PC-9 (cell line): ENCODE data around the gene IL17RA.

ENCODE experiments used
- EZH2 ChIP-seq: fragments of 200-600 bp; sonication (generic); IDR thresholded peaks from 2 replicates; pipeline ENCODE4 v1.8.0; 2017; ENCODE audit warnings: antibody characterized with exemption, low read depth
- TF ChIP-seq, protein P1 (sequence below): fragments of 200-600 bp; sonication (generic); conservative IDR thresholded peaks from 2 replicates; pipeline ENCODE4 v1.6.1; 2017; ENCODE audit warnings: mixed run types, antibody characterized with exemption, mild to moderate bottlenecking, moderate library complexity

DNA sequence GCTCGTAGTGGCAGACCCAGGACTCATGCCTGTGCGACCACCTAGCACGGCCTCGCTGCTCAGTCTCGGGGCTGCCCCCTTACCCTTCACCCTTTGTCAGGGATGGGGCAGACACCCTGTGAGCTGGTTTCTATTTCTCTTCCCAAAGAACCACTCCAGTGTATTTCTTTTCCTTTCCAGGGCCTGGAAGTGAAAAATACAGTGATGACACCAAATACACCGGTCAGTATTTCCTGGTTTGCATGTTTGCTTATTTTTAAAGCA, 22.7 kb downstream of the IL17RA start:
- TF ChIP-seq, protein P1, sequence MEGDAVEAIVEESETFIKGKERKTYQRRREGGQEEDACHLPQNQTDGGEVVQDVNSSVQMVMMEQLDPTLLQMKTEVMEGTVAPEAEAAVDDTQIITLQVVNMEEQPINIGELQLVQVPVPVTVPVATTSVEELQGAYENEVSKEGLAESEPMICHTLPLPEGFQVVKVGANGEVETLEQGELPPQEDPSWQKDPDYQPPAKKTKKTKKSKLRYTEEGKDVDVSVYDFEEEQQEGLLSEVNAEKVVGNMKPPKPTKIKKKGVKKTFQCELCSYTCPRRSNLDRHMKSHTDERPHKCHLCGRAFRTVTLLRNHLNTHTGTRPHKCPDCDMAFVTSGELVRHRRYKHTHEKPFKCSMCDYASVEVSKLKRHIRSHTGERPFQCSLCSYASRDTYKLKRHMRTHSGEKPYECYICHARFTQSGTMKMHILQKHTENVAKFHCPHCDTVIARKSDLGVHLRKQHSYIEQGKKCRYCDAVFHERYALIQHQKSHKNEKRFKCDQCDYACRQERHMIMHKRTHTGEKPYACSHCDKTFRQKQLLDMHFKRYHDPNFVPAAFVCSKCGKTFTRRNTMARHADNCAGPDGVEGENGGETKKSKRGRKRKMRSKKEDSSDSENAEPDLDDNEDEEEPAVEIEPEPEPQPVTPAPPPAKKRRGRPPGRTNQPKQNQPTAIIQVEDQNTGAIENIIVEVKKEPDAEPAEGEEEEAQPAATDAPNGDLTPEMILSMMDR: no peak
- TF ChIP-seq EZH2: no peak
